ENCODE measurements around the gene RASAL3. TPM values are rescaled to one million over a fixed set of nuclear protein-coding genes. Genes with fewer than 3 reads are reported as not detected.
"Not testable (repeated sequence)": the region's sequence is repeated elsewhere in the genome, so short reads cannot be mapped to it uniquely, and the experiment has no call there.

RASAL3 gene
- total RNA-seq, 1 experiment from 2014 or later, result 1.1 TPM

GRCh38 chr19:15475169-15475568 lies 10.8 kb upstream of the RASAL3 start:
- ChIA-PET CTCF (no interaction called here), POLR2A (ENCODE audit: low non-redundant PET) (no interaction called here)
- no peak overlapping the region for H3K4me3 ChIP-seq (ENCODE audit: low read depth, low read length, poor library complexity, severe bottlenecking)
- H3K27ac ChIP-seq (ENCODE audit: low read depth, low read length, poor library complexity, severe bottlenecking), result no peak overlapping the region
- no TSS peak for BruUV-seq (replicated peaks)
- DNase-seq (ENCODE audit: low spot score), result no peak
- H3K9me3 ChIP-seq (ENCODE audit: low read depth, low read length, poor library complexity, severe bottlenecking), result no peaks in the 10 kb centered on the region
- intact Hi-C loops (cut with micrococcal nuclease; ENCODE audit: unreplicated experiment), result no loop called here
- H3K36me3 ChIP-seq (ENCODE audit: insufficient read depth, low read length, poor library complexity, severe bottlenecking), result no peaks in the 10 kb centered on the region
- no peaks in the 10 kb centered on the region for H3K27me3 ChIP-seq (replicated peaks; ENCODE audit: insufficient read depth, low read depth, low read length, poor library complexity)
- peaks cover 4% of the 10 kb centered on the region for H3K4me1 ChIP-seq (ENCODE audit: insufficient read depth, low read length, poor library complexity, severe bottlenecking)
- TF ChIP-seq CTCF (conservative IDR thresholded peaks at IDR 0.05; ENCODE audit: low read depth, low read length), result no peak
- no peak for TF ChIP-seq EZH2 (IDR thresholded peaks at IDR 0.05; ENCODE audit: borderline replicate concordance, low read depth, low read length, poor library complexity, severe bottlenecking)

- H3K4me1 ChIP-seq (ENCODE audit: insufficient read depth, low read length, poor library complexity, severe bottlenecking); H3K36me3 ChIP-seq (ENCODE audit: insufficient read depth, low read length, poor library complexity, severe bottlenecking); DNase-seq (ENCODE audit: low spot score); H3K9me3 ChIP-seq (ENCODE audit: low read depth, low read length, poor library complexity, severe bottlenecking); H3K27me3 ChIP-seq (replicated peaks; ENCODE audit: insufficient read depth, low read depth, low read length, poor library complexity); POLR2A ChIA-PET (ENCODE audit: low non-redundant PET); CTCF ChIA-PET; BruUV-seq (replicated peaks); H3K4me3 ChIP-seq (ENCODE audit: low read depth, low read length, poor library complexity, severe bottlenecking); intact Hi-C loops (cut with micrococcal nuclease; ENCODE audit: unreplicated experiment): not testable (repeated sequence)
- peak overlapping the region; percentile 51 for H3K27ac ChIP-seq (ENCODE audit: low read depth, low read length, poor library complexity, severe bottlenecking)
Measured at GRCh38 chr19:15473821-15474220, 9.5 kb upstream of the RASAL3 start.

GRCh38 chr19:15471639-15472101 lies 7.3 kb upstream of the RASAL3 start:
- H3K36me3 ChIP-seq (ENCODE audit: insufficient read depth, low read length, poor library complexity, severe bottlenecking), result no peaks in the 10 kb centered on the region
- peaks cover 14% of the 10 kb centered on the region for H3K4me1 ChIP-seq (ENCODE audit: insufficient read depth, low read length, poor library complexity, severe bottlenecking)
- no peaks in the 10 kb centered on the region for H3K27me3 ChIP-seq (replicated peaks; ENCODE audit: insufficient read depth, low read depth, low read length, poor library complexity)
- POLR2A ChIA-PET (ENCODE audit: low non-redundant PET), result no interaction called here
- no TSS peak for BruUV-seq (replicated peaks)
- no peak for DNase-seq (ENCODE audit: low spot score)
- H3K4me3 ChIP-seq (ENCODE audit: low read depth, low read length, poor library complexity, severe bottlenecking), result no peak overlapping the region
- TF ChIP-seq EZH2 (IDR thresholded peaks at IDR 0.05; ENCODE audit: borderline replicate concordance, low read depth, low read length, poor library complexity, severe bottlenecking) (no peak), CTCF (conservative IDR thresholded peaks at IDR 0.05; ENCODE audit: low read depth, low read length) (no peak)
- no peaks in the 10 kb centered on the region for H3K9me3 ChIP-seq (ENCODE audit: low read depth, low read length, poor library complexity, severe bottlenecking)
- CTCF ChIA-PET, result no interaction called here
- intact Hi-C loops (cut with micrococcal nuclease; ENCODE audit: unreplicated experiment), result no loop called here
- H3K27ac ChIP-seq (ENCODE audit: low read depth, low read length, poor library complexity, severe bottlenecking), result no peak overlapping the region

All from A673 (cell line).